Chondrocyte (in vitro differentiated cells): ENCODE measurements around the gene SRL. TPM values are rescaled to one million over a fixed set of nuclear protein-coding genes. Genes with fewer than 3 reads are reported as not detected.

Experiments
- DNase-seq: peaks from one replicate; pipeline ENCODE4 v3.0.0; 2021; ENCODE audit warnings: mixed read lengths, low spot score
- H3K27ac Mint-ChIP-seq: one replicate; pipeline ENCODE4 v1.8.0; 2021; ENCODE audit warnings: mild to moderate bottlenecking, moderate library complexity, mixed read lengths; ENCODE audit not compliant: unreplicated experiment
- H3K27me3 Mint-ChIP-seq: 2 replicates; pipeline ENCODE4 v1.8.0; 2021; ENCODE audit warnings: low read depth, mixed read lengths
- H3K36me3 Mint-ChIP-seq: 2 replicates; pipeline ENCODE4 v1.8.0; 2021; ENCODE audit warnings: low read depth, mixed read lengths
- H3K4me1 Mint-ChIP-seq: 2 replicates; pipeline ENCODE4 v1.8.0; 2021; ENCODE audit warnings: low read depth, mild to moderate bottlenecking, mixed read lengths
- H3K4me3 Mint-ChIP-seq: one replicate; pipeline ENCODE4 v1.8.0; 2021; ENCODE audit warnings: mild to moderate bottlenecking, moderate library complexity, mixed read lengths; ENCODE audit not compliant: unreplicated experiment
- H3K9me3 Mint-ChIP-seq: 2 replicates; pipeline ENCODE4 v1.8.0; 2021; ENCODE audit warnings: low read depth, mixed read lengths
- total RNA-seq: library from RNA; stranded (reverse); gene quantifications from 3 replicates; pipeline ENCODE4 v1.2.1, GENCODE V29; 2021
- TF ChIP-seq, protein P1 (sequence below): fragments of 200-600 bp; sonication (generic); IDR thresholded peaks from 2 replicates; pipeline ENCODE4 v1.5.0; 2021; ENCODE audit warnings: antibody characterized with exemption, mild to moderate bottlenecking, moderate library complexity

SRL gene
- total RNA-seq, 1 donor from 2014 or later, result not detected

DNA sequence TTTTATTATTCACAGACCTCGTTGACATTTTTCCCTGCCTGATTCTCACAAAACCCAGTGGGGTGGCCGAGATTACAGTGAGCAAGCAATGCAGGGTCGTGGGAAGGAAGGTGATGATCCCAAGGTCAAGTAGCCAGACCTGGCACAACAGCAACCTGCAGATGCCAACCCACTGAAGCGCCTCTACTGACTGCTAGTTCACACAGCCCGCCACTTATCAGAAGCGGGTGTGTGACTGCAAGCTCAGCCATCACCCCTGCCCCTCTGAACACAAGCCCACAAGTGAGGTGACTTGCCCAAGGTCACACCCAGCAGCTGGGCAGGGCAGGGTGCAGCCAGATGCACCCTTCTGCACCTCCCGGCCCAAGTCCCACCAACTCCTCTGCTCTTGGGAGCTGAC lies 23.8 kb upstream of the SRL start:
- no peak overlapping the region for H3K4me3 Mint-ChIP-seq
- H3K4me1 Mint-ChIP-seq, result peaks cover 20% of the 10 kb centered on the region
- no peaks in the 10 kb centered on the region for H3K9me3 Mint-ChIP-seq
- peaks cover 1% of the 10 kb centered on the region for H3K36me3 Mint-ChIP-seq
- DNase-seq, result no peak
- TF ChIP-seq, protein P1, sequence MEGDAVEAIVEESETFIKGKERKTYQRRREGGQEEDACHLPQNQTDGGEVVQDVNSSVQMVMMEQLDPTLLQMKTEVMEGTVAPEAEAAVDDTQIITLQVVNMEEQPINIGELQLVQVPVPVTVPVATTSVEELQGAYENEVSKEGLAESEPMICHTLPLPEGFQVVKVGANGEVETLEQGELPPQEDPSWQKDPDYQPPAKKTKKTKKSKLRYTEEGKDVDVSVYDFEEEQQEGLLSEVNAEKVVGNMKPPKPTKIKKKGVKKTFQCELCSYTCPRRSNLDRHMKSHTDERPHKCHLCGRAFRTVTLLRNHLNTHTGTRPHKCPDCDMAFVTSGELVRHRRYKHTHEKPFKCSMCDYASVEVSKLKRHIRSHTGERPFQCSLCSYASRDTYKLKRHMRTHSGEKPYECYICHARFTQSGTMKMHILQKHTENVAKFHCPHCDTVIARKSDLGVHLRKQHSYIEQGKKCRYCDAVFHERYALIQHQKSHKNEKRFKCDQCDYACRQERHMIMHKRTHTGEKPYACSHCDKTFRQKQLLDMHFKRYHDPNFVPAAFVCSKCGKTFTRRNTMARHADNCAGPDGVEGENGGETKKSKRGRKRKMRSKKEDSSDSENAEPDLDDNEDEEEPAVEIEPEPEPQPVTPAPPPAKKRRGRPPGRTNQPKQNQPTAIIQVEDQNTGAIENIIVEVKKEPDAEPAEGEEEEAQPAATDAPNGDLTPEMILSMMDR, result no peak
- no peaks in the 10 kb centered on the region for H3K27me3 Mint-ChIP-seq
- H3K27ac Mint-ChIP-seq, result no peak overlapping the region

DNA sequence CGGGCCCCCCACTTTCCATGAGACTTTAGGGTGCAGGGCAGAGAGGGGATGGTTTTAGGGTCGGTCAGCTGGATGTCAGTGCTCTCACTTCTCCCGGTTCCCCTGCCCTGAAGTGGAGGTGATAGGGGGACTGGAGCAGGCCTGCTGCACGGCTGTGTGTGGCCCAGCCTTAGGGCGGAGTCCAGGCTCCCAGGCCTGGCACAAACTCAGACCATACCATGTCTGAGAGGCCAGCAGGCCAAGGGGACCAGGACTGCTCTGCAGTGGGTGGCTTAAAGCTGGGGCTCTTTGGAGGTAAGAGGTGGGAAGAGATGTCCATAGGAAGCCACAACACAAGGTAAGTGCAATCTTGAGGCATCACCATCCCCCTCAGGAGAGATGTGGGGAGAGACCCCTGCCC lies 22.7 kb upstream of the SRL start:
- Mint-ChIP-seq H3K36me3 (peaks cover 1% of the 10 kb centered on the region), H3K4me1 (peaks cover 19% of the 10 kb centered on the region), H3K27me3 (no peaks in the 10 kb centered on the region), H3K27ac (no peak overlapping the region), H3K9me3 (no peaks in the 10 kb centered on the region), H3K4me3 (no peak overlapping the region)
- TF ChIP-seq, protein P1, result no peak
- no peak for DNase-seq

DNA sequence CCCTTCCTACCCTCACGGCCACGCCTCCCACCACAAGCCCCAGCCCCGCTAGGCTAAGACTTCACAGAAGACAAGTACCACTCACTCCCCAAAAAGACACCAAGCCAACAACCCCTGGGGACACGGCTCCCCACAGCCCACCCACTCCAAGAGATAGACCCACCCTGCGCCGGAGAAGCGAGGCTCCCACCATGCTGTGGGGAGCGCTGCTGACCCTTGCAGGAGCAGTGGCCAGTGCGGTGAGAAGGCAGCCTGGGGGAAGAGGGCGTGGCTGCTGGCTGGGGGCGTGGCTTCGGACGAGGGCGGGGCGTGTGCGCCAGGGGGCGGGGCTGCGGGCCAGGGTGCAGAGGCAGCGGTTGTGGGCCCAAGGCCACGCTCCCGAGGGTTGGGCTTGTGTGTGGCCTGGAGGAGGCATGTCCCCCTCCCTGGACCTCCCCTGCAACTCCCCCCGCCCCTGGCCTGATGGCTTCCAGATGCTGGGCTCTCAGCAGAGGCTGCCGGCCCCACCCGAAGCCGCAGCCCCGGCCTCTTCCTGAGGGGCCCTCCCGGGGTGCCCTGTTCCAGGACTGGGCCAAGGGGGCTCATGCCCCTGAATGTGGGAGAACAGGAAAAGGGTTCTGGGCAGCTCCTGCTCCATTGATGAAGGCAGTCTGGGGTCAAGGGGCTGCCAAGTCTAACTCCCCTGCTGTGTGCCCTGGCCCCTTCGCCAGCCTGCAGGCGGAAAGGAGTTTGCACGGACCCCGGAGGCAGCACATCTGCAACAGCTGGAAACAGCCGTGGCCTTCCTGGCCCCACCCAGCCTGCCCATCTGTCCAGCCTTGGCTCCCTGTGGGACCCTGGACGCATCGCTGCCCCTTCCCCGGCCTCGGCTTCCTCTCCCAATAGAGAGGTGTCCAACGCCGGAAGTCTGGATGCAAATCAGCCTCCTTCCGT lies 21.9 kb upstream of the SRL start:
- peaks cover 1% of the 10 kb centered on the region for H3K36me3 Mint-ChIP-seq
- TF ChIP-seq, protein P1, result peak; percentile 35
- no peaks in the 10 kb centered on the region for H3K27me3 Mint-ChIP-seq
- H3K27ac Mint-ChIP-seq, result no peak overlapping the region
- peaks cover 19% of the 10 kb centered on the region for H3K4me1 Mint-ChIP-seq
- H3K9me3 Mint-ChIP-seq, result no peaks in the 10 kb centered on the region
- DNase-seq, result no peak
- H3K4me3 Mint-ChIP-seq, result no peak overlapping the region

DNA sequence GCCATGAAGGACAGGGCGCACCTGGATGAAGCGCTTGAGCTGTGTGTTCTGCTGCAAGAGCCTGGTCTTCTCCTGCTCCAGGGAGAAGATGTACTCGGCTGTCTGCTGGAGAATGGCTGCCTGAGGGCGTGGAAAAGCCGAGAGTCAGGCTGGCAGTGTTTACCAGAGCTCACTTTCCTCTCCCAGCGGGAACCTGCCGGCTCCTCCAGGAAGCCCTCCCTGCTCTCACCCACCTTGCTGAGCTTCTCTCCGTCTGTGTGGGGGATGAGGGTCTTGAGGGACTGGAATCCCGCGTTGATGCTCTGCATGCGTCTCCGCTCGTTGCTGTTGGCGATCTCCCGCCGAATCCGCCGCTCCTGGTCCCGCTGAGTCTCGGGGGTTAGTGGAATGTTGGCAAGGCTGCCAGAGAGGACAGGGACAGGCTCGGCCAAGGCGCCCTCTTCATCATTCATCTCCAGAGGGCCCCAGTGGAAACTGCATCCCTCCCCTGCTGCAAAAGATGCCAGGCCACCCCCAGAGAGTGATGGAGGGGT lies 20.5 kb upstream of the SRL start:
- Mint-ChIP-seq H3K27ac (no peak overlapping the region), H3K4me1 (peaks cover 19% of the 10 kb centered on the region), H3K27me3 (no peaks in the 10 kb centered on the region), H3K4me3 (no peak overlapping the region), H3K9me3 (no peaks in the 10 kb centered on the region), H3K36me3 (peaks cover 1% of the 10 kb centered on the region)
- DNase-seq, result no peak
- TF ChIP-seq, protein P1, result no peak

DNA sequence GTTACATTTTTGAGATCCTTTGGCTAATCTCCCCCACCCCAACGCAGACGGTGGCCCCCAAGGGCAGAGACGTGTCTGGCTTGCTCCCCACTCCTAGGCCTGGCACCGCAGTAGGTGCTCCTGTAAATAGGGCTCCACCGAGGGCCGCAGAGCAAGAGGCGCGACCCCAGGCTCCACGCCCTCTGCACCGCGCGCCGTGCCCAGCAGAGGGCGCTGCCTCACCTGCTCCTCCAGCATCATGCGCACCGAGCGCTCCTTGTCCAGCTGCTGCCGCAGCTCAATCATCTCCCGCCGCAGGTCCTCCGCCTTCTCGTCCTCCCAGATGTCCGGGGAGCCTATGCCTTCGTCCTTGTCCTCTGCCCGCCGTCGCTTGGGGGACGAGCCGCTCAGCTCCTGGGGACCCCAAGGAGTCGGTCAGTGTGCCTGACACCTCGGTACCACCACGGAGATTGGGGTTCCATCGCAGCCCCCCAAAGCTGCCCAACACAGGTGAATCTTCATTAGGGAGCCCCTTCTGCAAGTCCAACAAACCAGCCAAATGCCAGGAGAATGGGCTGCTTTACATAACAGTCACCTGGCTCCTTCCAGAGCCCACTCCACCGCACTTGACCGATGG lies 19.8 kb upstream of the SRL start:
- no peak overlapping the region for H3K27ac Mint-ChIP-seq
- H3K36me3 Mint-ChIP-seq, result peaks cover 1% of the 10 kb centered on the region
- no peaks in the 10 kb centered on the region for H3K9me3 Mint-ChIP-seq
- H3K4me3 Mint-ChIP-seq, result no peak overlapping the region
- peaks cover 19% of the 10 kb centered on the region for H3K4me1 Mint-ChIP-seq
- TF ChIP-seq, protein P1, result peak; percentile 87
- no peak for DNase-seq
- no peaks in the 10 kb centered on the region for H3K27me3 Mint-ChIP-seq
